Measurements from ENCODE around the gene CYTH4.
A peak's percentile ranks its signal among the peaks of the same experiment; 100 is the strongest.

Gene CYTH4

GRCh38 chr22:37308385-37309200 lies 26.3 kb downstream of the CYTH4 start:
- no peak for DNase-seq (ENCODE audit: low read depth in 3 of 3, low spot score in 1 of 3)

GRCh38 chr22:37309211-37310074 lies 27.1 kb downstream of the CYTH4 start:
- no peak for DNase-seq (ENCODE audit: low read depth in 3 of 3, low spot score in 1 of 3)

- no peak for DNase-seq (ENCODE audit: low read depth in 3 of 3, low spot score in 1 of 3)
Measured at GRCh38 chr22:37310075-37310606, 27.8 kb downstream of the CYTH4 start.

- DNase-seq (ENCODE audit: low read depth in 3 of 3, low spot score in 1 of 3) = no peak
Measured at GRCh38 chr22:37310815-37311595, 28.7 kb downstream of the CYTH4 start.

GRCh38 chr22:37311761-37312312 lies 29.5 kb downstream of the CYTH4 start:
- no peak for DNase-seq (ENCODE audit: low read depth in 3 of 3, low spot score in 1 of 3)

GRCh38 chr22:37312549-37313183 lies 30.4 kb downstream of the CYTH4 start:
- no peak for DNase-seq (ENCODE audit: low read depth in 3 of 3, low spot score in 1 of 3)

GRCh38 chr22:37313376-37314314 lies 31.3 kb downstream of the CYTH4 start:
- no peak for DNase-seq (ENCODE audit: low read depth in 3 of 3, low spot score in 1 of 3)

GRCh38 chr22:37314315-37315074 lies 32.2 kb downstream of the CYTH4 start:
- no peak for DNase-seq (ENCODE audit: low read depth in 3 of 3, low spot score in 1 of 3)

- DNase-seq (ENCODE audit: low read depth in 3 of 3, low spot score in 1 of 3) = no peak
Measured at GRCh38 chr22:37316405-37316804, 34.1 kb downstream of the CYTH4 start.

GRCh38 chr22:37316875-37317371 lies 34.6 kb downstream of the CYTH4 start:
- DNase-seq (ENCODE audit: low read depth in 3 of 3, low spot score in 1 of 3) = peak; percentile 53 to 54 (median 54)

- no peak for DNase-seq (ENCODE audit: low read depth in 3 of 3, low spot score in 1 of 3)
Measured at GRCh38 chr22:37317698-37318210, 35.4 kb downstream of the CYTH4 start.

- DNase-seq (ENCODE audit: low read depth in 3 of 3, low spot score in 1 of 3) = no peak
Measured at GRCh38 chr22:37318364-37319109, 36.2 kb downstream of the CYTH4 start.

GRCh38 chr22:37319469-37319868 lies 37.2 kb downstream of the CYTH4 start:
- no peak for DNase-seq (ENCODE audit: low read depth in 3 of 3, low spot score in 1 of 3)

GRCh38 chr22:37320726-37321677 lies 38.7 kb downstream of the CYTH4 start:
- DNase-seq (ENCODE audit: low read depth in 3 of 3, low spot score in 1 of 3) = no peak

- no peak for DNase-seq (ENCODE audit: low read depth in 3 of 3, low spot score in 1 of 3)
Measured at GRCh38 chr22:37324340-37325038, 42.2 kb downstream of the CYTH4 start.

- no peak for DNase-seq (ENCODE audit: low read depth in 3 of 3, low spot score in 1 of 3)
Measured at GRCh38 chr22:37325039-37325395, 42.7 kb downstream of the CYTH4 start.

All from stimulated activated CD4-positive, alpha-beta T cell treated with anti-CD3 and anti-CD28 coated beads, TNF-alpha, amount 100 ng/mL, for 1 hour (primary cell).